Peyer's patch (tissue), 4 donors: ENCODE data around the gene ARNT2. TPM values are rescaled to one million over a fixed set of nuclear protein-coding genes. Genes with fewer than 3 reads are reported as not detected.

Experiments
- DNase-seq, 3 donors: peaks; one replicate each; pipeline ENCODE4 v3.0.0-alpha.2; 2017 to 2019
- H3K27ac ChIP-seq, 4 donors: fragments of 200-600 bp; sonication (generic); one replicate each; pipeline ENCODE4 v1.5.1; 2016 to 2019
- H3K27me3 ChIP-seq, 2 donors: fragments of 200-600 bp; sonication (generic); one replicate each; pipeline ENCODE4 v1.5.1; 2019
- H3K36me3 ChIP-seq, 3 donors: fragments of 200-600 bp; sonication (generic); one replicate each; pipeline ENCODE4 v1.5.1; 2016 to 2019
- H3K4me1 ChIP-seq, 4 donors: fragments of 200-600 bp; sonication (generic); one replicate each; pipeline ENCODE4 v1.5.1; 2016 to 2019
- H3K4me3 ChIP-seq, 4 donors: fragments of 200-600 bp; sonication (generic); 1 replicate in 3 of 4; 2 replicates in 1 of 4; pipeline ENCODE4 v1.5.1; 2016 to 2019; ENCODE audit warnings: mild to moderate bottlenecking in 1 of 4
- H3K9me3 ChIP-seq, 4 donors: fragments of 200-600 bp; sonication (generic); one replicate each; pipeline ENCODE4 v1.5.1; 2016 to 2019; ENCODE audit warnings: mild to moderate bottlenecking in 1 of 4
- CTCF ChIP-seq, 6 experiments: fragments of 450-650 bp in 4 of 6; fragments of 200-600 bp in 2 of 6; sonication (generic) in 1 of 6; IDR thresholded peaks; one replicate each; pipeline ENCODE4 v1.5.1; 2017 to 2019; ENCODE audit warnings: antibody characterized with exemption in 6 of 6, mild to moderate bottlenecking in 3 of 6, moderate library complexity in 1 of 6
- POLR2A ChIP-seq, 2 donors: fragments of 450-650 bp; IDR thresholded peaks; one replicate each; pipeline ENCODE4 v1.5.1; 2017; ENCODE audit warnings: antibody characterized with exemption in 2 of 2, mild to moderate bottlenecking in 2 of 2, moderate library complexity in 2 of 2
- total RNA-seq, 4 donors: library from RNA; depleted of rRNA; stranded (reverse); fragments of >200 nt; gene quantifications; one replicate each; pipeline ENCODE4 v1.1.0, GENCODE V29; 2016

The ARNT2 gene
- total RNA-seq, 4 donors from 2014 or later, result 2.5 to 10.3 (median 4.5) TPM

GRCh38 chr15:80465626-80466005 is 61.4 kb downstream of the ARNT2 start:
- H3K27ac ChIP-seq, result no peak overlapping the region
- DNase-seq, result no peak
- H3K4me3 ChIP-seq, result no peak overlapping the region
- no peak for TF ChIP-seq POLR2A (IDR thresholded peaks at IDR 0.05)
- no peak for TF ChIP-seq CTCF (IDR thresholded peaks at IDR 0.05)
- no peaks in the 10 kb centered on the region for H3K36me3 ChIP-seq
- H3K4me1 ChIP-seq, result no peaks in the 10 kb centered on the region
- H3K27me3 ChIP-seq, result no peaks in the 10 kb centered on the region
- H3K9me3 ChIP-seq, result no peaks in the 10 kb centered on the region

GRCh38 chr15:80466543-80466942 is 62.4 kb downstream of the ARNT2 start:
- DNase-seq, result no peak
- H3K4me3 ChIP-seq, result no peak overlapping the region
- H3K4me1 ChIP-seq, result no peaks in the 10 kb centered on the region
- no peaks in the 10 kb centered on the region for H3K27me3 ChIP-seq
- no peaks in the 10 kb centered on the region for H3K36me3 ChIP-seq
- no peak overlapping the region for H3K27ac ChIP-seq
- H3K9me3 ChIP-seq, result no peaks in the 10 kb centered on the region
- TF ChIP-seq CTCF (IDR thresholded peaks at IDR 0.05), result no peak
- no peak for TF ChIP-seq POLR2A (IDR thresholded peaks at IDR 0.05)

GRCh38 chr15:80467311-80467714 is 63.1 kb downstream of the ARNT2 start:
- Histone ChIP-seq H3K27ac (no peak overlapping the region), H3K4me1 (no peaks in the 10 kb centered on the region), H3K4me3 (no peak overlapping the region), H3K27me3 (no peaks in the 10 kb centered on the region), H3K36me3 (no peaks in the 10 kb centered on the region), H3K9me3 (no peaks in the 10 kb centered on the region)
- no peak for DNase-seq
- TF ChIP-seq POLR2A (IDR thresholded peaks at IDR 0.05) (no peak), CTCF (IDR thresholded peaks at IDR 0.05) (no peak)

- no peak for TF ChIP-seq CTCF (IDR thresholded peaks at IDR 0.05)
- TF ChIP-seq POLR2A (IDR thresholded peaks at IDR 0.05), result no peak
- H3K27ac ChIP-seq, result no peak overlapping the region
- no peaks in the 10 kb centered on the region for H3K36me3 ChIP-seq
- H3K4me3 ChIP-seq, result no peak overlapping the region
- DNase-seq, result no peak
- no peaks in the 10 kb centered on the region for H3K9me3 ChIP-seq
- no peaks in the 10 kb centered on the region for H3K27me3 ChIP-seq
- H3K4me1 ChIP-seq, result no peaks in the 10 kb centered on the region
Observed at GRCh38 chr15:80468796-80469195, 64.6 kb downstream of the ARNT2 start.

- H3K9me3 ChIP-seq, result no peaks in the 10 kb centered on the region
- H3K27ac ChIP-seq, result no peak overlapping the region
- TF ChIP-seq CTCF (IDR thresholded peaks at IDR 0.05) (no peak), POLR2A (IDR thresholded peaks at IDR 0.05) (no peak)
- no peaks in the 10 kb centered on the region for H3K36me3 ChIP-seq
- H3K4me1 ChIP-seq, result no peaks in the 10 kb centered on the region
- DNase-seq, result no peak
- no peak overlapping the region for H3K4me3 ChIP-seq
- no peaks in the 10 kb centered on the region for H3K27me3 ChIP-seq
Observed at GRCh38 chr15:80471881-80472280, 67.7 kb downstream of the ARNT2 start.
